SK-N-SH (cell line): Measurements from ENCODE around the gene NR6A1.

Experiments used
- CHD2 ChIP-seq: fragments of 150-350 bp; IDR thresholded peaks from 2 replicates; pipeline ENCODE4 v1.6.1; 2018; ENCODE audit warnings: low read length; ENCODE audit not compliant: partially characterized antibody
- EZH2phosphoT487 ChIP-seq: fragments of 200-600 bp; sonication (generic); IDR thresholded peaks from 2 replicates; pipeline ENCODE4 v1.6.1; 2017; ENCODE audit warnings: low read depth, mixed run types, mild to moderate bottlenecking, antibody characterized with exemption, moderate library complexity, borderline replicate concordance
- FOSL2 ChIP-seq: IDR thresholded peaks from 2 replicates; pipeline ENCODE4 v1.4.0; 2012; ENCODE audit warnings: low read depth, mild to moderate bottlenecking, moderate library complexity, borderline replicate concordance
- FOXM1 ChIP-seq: IDR thresholded peaks from 2 replicates; pipeline ENCODE4 v1.4.0; 2012; ENCODE audit warnings: low read depth, mild to moderate bottlenecking
- NRF1 ChIP-seq: IDR thresholded peaks from 2 replicates; pipeline ENCODE4 v1.6.1; 2012; ENCODE audit warnings: low read depth, mild to moderate bottlenecking, low read length
- POLR2AphosphoS5 ChIP-seq: IDR thresholded peaks from 2 replicates; pipeline ENCODE4 v1.6.1; 2012; ENCODE audit warnings: low read depth, low read length
- RAD21 ChIP-seq: IDR thresholded peaks from 2 replicates; pipeline ENCODE4 v1.6.1; 2012; ENCODE audit warnings: mild to moderate bottlenecking, low read length
- RXRA ChIP-seq: IDR thresholded peaks from 2 replicates; pipeline ENCODE4 v1.4.0; 2012; ENCODE audit warnings: low read depth, mild to moderate bottlenecking, borderline replicate concordance
- TAF1 ChIP-seq: IDR thresholded peaks from 2 replicates; pipeline ENCODE4 v1.6.1; 2012; ENCODE audit warnings: low read depth, mild to moderate bottlenecking, low read length, moderate library complexity, borderline replicate concordance
- YY1 ChIP-seq: IDR thresholded peaks from 2 replicates; pipeline ENCODE4 v1.4.0; 2012; ENCODE audit warnings: low read depth, mild to moderate bottlenecking
- TF ChIP-seq, protein P1 (sequence below): fragments of 200-600 bp; sonication (generic); IDR thresholded peaks from 2 replicates; pipeline ENCODE4 v1.6.1; 2017; ENCODE audit warnings: antibody characterized with exemption, mild to moderate bottlenecking, moderate library complexity
- TF ChIP-seq, protein P2 (sequence below): IDR thresholded peaks from 2 replicates; pipeline ENCODE4 v1.4.0; 2012; ENCODE audit warnings: low read depth, borderline replicate concordance
- TF ChIP-seq, protein P3 (sequence below): IDR thresholded peaks from 2 replicates; pipeline ENCODE4 v1.4.0; 2012; ENCODE audit warnings: low read depth
- TF ChIP-seq, protein P4 (sequence below): IDR thresholded peaks from 2 replicates; pipeline ENCODE4 v1.6.1; 2012; ENCODE audit warnings: mild to moderate bottlenecking, low read depth, low read length, moderate library complexity

DNA sequence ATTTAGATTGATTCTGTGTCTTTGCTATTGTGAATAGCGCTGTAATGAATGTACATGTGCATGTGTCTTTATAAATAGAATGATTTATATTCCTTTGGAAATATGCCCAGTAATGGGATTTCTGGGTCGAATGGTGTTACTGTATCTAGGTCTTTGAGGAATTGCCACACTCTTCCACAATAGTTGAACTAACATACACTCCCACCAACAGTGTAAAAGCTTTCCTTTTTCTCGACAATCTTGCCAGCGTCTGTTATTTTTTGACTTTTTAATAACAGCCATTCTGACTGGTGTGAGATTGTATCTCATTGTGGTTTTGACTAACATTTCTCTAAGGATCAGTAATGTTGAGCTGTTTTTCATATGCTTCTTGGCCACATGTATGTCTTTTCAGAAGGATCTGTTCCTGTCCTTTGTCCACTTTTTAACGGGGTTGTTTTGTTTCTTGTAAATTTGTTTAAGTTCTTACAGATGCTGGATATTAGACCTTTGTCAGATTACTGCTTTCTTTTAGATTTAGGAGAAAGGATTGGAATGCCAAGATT is 139.0 kb downstream of the NR6A1 start:
- TF ChIP-seq, protein P1, sequence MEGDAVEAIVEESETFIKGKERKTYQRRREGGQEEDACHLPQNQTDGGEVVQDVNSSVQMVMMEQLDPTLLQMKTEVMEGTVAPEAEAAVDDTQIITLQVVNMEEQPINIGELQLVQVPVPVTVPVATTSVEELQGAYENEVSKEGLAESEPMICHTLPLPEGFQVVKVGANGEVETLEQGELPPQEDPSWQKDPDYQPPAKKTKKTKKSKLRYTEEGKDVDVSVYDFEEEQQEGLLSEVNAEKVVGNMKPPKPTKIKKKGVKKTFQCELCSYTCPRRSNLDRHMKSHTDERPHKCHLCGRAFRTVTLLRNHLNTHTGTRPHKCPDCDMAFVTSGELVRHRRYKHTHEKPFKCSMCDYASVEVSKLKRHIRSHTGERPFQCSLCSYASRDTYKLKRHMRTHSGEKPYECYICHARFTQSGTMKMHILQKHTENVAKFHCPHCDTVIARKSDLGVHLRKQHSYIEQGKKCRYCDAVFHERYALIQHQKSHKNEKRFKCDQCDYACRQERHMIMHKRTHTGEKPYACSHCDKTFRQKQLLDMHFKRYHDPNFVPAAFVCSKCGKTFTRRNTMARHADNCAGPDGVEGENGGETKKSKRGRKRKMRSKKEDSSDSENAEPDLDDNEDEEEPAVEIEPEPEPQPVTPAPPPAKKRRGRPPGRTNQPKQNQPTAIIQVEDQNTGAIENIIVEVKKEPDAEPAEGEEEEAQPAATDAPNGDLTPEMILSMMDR, result no peak
- no peak for TF ChIP-seq NRF1
- TF ChIP-seq FOSL2, result no peak
- TF ChIP-seq, protein P2, sequence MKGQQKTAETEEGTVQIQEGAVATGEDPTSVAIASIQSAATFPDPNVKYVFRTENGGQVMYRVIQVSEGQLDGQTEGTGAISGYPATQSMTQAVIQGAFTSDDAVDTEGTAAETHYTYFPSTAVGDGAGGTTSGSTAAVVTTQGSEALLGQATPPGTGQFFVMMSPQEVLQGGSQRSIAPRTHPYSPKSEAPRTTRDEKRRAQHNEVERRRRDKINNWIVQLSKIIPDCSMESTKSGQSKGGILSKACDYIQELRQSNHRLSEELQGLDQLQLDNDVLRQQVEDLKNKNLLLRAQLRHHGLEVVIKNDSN, result no peak
- peak; percentile 89; the same call in 1 of the 2 replicates for TF ChIP-seq FOXM1
- no peak for TF ChIP-seq RAD21
- TF ChIP-seq POLR2AphosphoS5, result peak; percentile 51; the same call in 1 of the 2 replicates
- TF ChIP-seq RXRA, result peak; percentile 14; the same call in 1 of the 2 replicates
- no peak for TF ChIP-seq TAF1
- TF ChIP-seq YY1, result no peak
- TF ChIP-seq, protein P3, sequence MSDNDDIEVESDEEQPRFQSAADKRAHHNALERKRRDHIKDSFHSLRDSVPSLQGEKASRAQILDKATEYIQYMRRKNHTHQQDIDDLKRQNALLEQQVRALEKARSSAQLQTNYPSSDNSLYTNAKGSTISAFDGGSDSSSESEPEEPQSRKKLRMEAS, result peak; percentile 48; the same call in 1 of the 2 replicates
- no peak for TF ChIP-seq EZH2phosphoT487
- TF ChIP-seq, protein P4, sequence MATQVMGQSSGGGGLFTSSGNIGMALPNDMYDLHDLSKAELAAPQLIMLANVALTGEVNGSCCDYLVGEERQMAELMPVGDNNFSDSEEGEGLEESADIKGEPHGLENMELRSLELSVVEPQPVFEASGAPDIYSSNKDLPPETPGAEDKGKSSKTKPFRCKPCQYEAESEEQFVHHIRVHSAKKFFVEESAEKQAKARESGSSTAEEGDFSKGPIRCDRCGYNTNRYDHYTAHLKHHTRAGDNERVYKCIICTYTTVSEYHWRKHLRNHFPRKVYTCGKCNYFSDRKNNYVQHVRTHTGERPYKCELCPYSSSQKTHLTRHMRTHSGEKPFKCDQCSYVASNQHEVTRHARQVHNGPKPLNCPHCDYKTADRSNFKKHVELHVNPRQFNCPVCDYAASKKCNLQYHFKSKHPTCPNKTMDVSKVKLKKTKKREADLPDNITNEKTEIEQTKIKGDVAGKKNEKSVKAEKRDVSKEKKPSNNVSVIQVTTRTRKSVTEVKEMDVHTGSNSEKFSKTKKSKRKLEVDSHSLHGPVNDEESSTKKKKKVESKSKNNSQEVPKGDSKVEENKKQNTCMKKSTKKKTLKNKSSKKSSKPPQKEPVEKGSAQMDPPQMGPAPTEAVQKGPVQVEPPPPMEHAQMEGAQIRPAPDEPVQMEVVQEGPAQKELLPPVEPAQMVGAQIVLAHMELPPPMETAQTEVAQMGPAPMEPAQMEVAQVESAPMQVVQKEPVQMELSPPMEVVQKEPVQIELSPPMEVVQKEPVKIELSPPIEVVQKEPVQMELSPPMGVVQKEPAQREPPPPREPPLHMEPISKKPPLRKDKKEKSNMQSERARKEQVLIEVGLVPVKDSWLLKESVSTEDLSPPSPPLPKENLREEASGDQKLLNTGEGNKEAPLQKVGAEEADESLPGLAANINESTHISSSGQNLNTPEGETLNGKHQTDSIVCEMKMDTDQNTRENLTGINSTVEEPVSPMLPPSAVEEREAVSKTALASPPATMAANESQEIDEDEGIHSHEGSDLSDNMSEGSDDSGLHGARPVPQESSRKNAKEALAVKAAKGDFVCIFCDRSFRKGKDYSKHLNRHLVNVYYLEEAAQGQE, result no peak
- no peak for TF ChIP-seq CHD2
